Jurkat, Clone E6-1 (cell line): ENCODE results near the gene POLR2E.

ENCODE experiments used
- DNase-seq: peaks from one replicate; pipeline ENCODE4 v3.0.0-alpha.2; 2011; ENCODE audit warnings: low read depth, low spot score
- H3K4me3 ChIP-seq: 2 replicates; pipeline ENCODE4 v1.5.1; 2011; ENCODE audit warnings: mild to moderate bottlenecking, low read length, control low read depth, moderate library complexity

Gene POLR2E

DNA sequence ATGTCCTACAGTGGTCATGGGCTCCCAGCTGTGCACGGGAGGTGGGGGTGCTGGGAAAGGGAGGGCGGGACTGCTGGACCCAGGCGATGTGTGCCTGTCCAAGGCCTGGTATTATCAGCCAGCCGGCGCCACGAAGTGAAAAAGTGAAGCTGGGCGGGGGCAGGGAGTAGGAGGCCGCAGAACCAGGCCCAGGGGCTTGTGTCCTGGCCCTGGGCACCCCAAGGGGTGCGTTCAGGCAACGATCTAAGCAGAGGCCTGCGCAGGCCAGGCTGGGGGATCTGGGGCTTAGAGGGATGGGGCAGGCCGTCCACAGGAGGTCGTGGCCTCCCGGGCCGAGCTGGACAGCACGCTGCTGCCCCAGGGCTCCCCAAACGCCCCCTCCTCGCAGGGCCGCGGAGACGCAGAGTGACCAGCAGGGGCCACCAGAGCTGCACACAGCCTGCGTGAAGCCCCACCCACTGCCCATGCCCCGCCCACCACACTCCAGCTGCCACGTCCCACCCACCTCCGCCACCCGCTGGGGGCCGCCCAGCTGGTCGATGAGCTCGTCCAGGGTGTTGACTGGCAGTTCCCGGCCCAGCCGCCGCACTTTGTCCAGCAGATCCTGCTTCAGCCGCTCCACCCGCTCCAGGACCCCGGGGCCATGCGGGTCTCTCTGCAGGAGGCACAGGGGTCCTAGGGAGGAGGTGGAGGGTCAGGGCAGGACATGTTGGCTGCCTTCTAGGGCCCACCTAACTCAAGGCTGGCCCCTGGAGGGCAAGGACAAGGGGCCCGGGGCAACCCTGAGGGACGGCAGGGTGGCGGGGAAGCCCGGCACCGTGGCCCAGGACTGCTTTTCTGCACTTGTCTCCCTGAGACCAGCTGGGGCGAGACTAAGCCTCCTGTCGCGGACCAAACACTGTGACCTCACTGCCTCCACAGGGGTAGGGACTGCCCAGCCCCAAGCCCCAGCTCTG is 18.1 kb upstream of the POLR2E start:
- H3K4me3 ChIP-seq: no peak overlapping the region
- peak; percentile 63 for DNase-seq

DNA sequence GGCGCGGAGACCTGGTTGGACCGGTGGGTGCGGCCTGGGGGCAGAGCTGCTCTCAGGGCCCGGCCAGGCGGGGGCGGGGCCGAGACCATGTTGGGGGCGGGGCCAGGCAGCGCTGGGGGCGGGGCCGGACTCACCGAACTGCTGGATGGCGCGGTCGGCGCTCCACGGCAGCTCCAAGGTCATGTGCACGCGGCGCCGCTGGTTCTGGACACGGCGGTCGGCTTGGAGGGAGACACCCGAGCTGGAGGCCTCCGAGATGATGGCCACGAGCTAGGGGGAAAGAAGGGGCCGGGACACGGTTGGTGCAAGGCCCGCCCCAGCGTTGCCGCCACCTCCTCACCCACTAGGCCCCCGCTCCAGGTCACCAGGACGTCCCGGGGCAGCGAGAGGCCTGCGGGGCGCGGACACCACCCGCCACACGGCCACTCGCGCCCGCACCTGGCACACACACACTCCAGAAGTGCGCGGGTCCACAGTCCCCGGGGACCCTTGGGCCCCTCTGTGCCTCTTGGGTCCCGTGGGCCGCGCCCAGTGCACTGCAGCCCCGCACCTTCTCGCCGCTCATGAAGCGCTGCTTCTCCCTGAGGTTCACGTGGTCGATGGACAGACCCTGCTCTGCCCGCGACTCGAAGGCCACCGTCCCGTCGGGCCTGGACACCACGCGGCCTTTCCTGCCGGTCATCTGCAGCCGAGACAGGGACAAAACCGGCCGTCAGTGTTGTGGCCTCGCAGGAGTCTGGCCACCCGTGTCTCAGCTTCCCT is 17.3 kb upstream of the POLR2E start:
- H3K4me3 ChIP-seq: no peak overlapping the region
- DNase-seq: no peak

DNA sequence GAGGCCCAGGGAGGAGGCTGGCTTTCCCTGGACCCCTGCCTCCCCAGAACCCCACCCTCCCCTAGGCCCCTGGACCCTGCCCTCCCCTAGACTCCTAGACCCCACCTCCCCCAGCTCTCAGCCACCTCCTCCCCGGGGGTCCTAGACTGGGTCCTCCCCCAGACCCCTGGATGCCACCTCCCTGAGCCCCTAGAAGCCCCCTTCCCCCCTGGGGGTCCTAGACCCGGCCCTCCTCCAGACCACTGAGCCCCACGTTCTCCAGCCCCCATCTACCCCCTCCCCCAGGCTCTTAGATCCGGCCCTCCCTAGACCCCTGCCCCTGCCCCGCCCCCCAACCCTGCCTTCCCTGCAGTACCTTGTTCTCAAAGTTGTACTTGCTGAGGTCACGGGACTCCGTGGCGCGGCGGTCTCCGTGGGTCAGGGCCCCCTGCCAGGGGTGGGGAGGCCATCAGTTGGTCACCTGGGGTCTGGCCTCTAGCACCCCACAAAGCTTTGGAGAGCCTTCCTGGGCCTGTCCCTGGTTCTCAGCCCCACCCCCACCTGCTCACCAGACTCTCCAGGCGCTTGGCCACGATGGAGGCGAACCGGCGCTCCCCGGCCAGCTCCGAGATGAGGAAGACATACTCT is 16.6 kb upstream of the POLR2E start:
- no peak for DNase-seq

DNA sequence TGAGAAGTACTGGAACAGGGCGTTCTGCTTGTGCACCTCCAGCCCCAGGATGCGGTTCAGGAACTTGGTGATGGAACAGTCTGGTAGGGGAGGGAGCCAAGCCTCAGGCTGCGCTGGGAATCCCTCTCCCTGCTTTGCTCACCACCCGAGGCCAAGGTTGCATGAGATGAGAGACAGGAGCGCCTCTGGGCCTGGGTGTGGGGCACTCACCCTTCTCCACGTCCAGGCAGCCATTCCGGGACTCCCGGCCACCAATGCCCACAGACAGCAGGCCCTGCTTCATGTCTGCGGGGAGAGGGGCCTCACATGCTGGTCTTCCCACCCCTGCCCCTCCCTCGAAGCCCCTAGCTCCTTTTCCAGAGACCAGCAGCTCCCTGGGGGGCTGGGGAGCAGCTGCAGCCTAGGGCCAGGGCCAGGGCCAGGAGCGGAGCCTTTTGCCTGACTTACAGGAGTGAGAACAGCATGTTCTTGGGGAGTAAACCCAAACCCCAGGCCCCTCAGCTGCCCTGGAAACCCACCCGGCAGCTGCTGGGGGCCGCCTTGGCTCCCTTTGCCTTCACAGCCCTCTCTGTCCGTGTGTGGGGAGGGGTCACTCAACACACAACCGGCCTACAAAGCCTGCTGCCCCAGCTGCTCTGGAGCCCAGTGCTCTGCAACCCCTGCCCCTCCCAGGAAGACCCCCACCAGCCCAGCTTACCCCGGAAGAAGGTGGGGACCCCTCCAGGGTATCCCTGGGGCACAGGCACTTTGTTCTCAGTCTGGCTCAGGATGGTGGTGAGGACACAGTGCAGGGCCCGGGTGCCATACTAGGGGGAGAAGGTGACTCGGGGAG is 15.8 kb upstream of the POLR2E start:
- DNase-seq: no peak

More for the DNA sequence above, 16.6 kb upstream of the POLR2E start:
- no peak overlapping the region for H3K4me3 ChIP-seq

DNA sequence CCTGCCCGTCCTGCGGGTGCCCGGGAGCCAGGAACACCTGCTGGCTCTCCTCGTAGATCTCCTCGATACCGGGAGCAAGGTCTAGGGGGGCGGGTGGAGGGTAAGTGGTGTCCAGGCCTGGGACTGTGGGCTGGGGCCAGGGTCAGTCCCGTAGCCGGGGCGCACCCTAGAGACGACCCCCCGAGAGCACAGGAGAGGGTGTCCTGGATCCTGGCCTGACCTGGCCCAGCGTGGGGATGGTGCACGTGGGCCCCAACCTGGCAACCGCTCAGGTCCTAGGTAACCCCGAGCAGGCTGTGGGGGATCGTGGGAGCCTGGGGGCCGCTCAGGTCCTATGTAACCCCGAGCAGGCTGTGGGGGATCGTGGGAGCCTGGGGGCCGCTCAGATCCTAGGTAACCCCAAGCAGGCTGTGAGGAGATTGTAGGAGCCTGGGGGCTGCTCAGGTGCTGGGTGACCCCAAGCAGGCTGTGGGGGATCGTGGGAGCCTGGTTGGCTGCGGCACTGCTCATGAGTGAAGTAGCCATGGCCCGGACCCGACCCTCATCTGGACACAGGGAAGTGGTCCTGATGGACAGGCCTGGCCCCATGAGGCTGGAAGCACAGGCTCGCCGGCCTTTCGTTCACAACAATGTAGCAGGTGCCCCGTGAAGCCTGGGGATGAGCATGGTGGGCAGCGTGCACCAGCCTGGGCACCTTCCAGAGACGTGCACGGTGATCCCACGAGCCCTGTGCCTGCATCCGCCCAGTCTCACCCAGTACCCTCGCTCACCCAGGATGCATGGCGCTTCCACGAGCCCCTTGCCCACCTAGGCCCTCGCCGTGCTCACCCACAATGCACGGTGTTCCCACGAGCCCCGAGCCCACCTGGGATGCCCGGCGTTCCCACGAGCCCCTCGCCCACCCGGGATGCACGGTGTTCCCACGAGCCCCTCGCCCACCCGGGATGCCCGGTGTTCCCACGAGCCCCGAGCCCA is 14.8 kb upstream of the POLR2E start:
- H3K4me3 ChIP-seq: no peak overlapping the region
- no peak for DNase-seq

More for the DNA sequence above, 15.8 kb upstream of the POLR2E start:
- no peak overlapping the region for H3K4me3 ChIP-seq

DNA sequence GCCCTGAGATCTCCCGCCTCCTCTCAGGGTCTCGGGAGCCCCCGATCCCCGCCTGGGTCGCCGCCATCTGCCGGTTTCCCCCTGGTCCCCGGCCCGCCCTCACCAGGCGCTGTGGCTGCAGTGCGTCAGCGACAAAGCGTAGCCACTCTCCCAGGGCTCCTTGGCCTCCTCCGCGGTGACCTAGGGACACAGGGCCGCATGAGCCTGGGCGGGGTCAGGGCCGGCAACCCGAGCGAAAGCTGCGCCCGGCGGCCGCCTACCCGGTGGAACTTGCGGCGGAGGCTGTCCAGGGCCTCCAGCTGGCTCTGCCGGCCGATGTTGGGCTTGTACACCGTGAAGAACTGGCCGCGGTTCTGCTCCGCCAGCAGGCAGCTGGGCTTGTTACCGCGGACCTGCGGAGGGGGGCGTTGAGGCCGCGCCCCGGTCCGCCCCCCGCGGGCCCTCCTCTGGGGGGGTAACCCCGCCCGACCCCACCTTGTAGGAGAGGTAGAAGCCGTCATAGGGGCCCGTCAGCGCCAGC is 13.9 kb upstream of the POLR2E start:
- DNase-seq: no peak

DNA sequence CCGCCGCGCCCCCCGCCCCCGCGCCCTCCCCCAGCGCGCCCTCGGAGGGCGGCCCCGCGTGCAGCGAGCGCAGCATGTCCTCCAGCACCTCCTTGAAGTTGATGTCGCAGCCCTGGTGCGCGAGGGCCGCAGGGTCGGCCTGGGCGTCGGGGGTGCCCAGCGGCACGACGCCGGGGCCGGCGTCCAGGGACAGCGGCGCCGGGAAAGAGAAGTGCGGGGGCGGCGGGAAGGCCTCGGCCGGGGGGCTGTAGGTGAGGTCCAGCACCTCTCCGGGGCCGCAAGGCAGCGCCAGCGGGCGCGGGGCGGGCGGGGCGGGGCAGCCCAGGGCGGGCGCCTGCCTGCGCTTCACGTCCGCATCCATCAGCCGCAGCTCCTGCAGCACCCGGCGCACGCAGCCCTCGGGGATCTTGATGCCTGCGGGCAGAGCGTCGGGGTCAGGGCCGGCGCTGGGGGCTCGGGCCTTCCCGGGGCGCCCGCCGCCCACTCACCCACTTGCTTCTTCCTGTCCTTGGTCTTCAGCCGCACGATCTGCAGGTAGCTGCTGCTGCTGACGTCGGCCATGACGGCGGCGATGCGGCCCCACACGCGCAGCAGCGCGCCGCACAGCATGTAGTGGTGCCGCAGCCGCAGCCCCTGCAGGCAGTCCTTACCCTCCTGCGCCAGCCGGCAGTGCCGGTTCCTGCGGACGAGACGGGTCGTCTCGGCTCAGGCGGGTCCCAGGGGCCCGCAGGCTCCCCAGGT is 13.3 kb upstream of the POLR2E start:
- H3K4me3 ChIP-seq: no peak overlapping the region
- DNase-seq: no peak

More for the DNA sequence above, 13.9 kb upstream of the POLR2E start:
- no peak overlapping the region for H3K4me3 ChIP-seq

DNA sequence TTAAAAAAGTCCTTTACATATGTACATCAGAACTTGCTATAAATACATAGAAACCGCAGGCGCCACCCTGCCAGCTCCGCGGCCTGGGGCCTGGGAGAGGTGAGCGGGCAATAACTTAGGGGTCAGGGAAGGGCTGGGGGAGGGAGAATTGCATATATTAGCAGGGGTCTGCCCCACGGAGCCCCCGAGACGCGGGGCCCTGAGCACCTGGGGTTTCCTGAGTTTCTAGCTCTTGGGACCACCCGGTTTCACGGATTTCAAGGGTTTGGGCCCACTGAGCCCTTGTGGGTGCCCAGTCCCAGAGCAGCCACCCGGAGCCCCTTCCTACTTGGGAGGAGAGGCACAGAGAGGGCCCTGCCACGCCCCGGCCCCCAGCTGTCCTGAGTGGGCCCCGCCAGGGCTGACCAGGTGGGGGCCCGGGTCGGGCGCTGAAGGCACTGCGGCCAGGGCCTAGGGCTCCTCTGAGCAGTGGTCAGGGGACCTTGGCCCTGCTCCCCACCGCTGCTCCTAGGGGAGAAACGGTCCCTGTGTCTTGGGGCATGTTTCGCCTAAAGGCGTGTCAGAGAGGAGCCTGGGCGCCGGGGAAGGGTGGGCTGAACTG is 12.6 kb upstream of the POLR2E start:
- no peak for DNase-seq
- no peak overlapping the region for H3K4me3 ChIP-seq

DNA sequence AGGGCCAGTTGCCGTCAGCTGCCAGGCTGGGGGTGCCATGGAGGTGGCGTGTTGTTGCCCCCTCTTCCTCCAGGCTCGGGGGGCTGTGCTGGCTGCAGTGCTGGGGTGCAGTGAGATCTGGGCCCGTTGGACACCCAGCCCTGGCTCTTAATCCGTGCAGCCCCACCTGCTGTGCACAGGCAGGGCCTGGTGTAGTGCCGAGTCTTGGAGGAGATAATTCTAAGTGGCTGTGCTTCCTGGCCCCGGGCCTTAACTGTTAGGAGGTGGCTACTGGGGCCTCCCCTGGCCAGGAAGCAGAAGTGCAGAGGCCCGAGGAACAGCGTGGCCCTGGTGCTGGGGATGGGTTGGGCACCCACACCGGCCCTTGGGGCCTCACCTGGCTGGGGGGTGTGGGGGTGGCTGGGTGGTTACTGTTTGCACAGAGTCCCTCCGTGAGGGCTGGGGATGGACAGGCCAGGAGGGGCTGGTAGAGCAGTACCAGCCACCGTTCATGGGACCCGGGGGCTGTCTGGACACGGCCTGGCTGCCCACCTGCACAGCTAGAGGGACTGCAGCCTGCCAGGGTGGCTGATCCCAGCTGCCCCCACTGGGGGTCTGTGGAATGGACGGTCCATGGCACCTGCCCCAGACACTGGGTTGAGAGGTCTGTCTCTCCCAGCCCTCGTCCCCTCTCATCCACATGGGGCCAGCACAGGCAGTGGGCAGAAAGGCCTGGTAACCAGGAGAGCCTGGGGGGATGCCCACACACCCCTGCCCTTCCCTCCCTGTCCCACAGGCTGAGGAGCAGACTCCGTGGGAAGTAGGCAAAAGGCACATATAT is 11.9 kb upstream of the POLR2E start:
- DNase-seq: no peak
- no peak overlapping the region for H3K4me3 ChIP-seq

DNA sequence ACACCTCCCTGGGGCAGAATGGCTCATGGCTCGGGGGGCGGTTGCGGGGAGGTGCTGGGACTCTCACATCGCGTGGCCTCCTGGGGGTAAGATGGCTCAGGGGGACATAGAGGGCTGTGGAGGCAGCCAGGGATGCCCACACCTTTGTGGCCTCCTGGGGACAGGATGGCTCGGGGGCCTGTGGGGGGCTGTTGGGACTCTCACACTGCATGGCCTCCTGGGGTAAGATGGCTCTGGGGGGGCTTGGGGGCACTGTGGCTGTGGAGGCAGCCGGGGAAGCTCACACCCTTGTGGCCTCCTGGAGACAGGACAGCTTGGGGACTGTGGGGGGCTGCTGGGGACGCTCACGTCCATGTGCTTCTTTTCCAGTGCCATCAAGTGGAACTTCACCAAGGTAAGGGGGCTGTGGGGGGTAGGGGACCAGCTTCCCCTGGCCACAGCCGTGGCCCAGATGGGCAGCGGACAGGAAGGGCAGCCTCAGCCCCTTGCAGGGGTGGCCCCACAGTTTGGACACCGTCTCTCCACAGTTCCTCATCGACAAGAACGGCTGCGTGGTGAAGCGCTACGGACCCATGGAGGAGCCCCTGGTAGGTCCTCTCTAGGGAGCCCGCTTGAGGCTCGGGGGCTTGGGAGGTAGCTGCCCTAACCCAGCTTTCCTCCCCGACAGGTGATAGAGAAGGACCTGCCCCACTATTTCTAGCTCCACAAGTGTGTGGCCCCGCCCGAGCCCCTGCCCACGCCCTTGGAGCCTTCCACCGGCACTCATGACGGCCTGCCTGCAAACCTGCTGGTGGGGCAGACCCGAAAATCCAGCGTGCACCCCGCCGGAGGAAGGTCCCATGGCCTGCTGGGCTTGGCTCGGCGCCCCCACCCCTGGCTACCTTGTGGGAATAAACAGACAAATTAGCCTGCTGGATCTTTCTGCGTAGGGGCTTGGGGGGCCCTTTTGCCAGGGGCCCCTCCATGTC is 11.0 kb upstream of the POLR2E start:
- no peak for DNase-seq
- H3K4me3 ChIP-seq: no peak overlapping the region

DNA sequence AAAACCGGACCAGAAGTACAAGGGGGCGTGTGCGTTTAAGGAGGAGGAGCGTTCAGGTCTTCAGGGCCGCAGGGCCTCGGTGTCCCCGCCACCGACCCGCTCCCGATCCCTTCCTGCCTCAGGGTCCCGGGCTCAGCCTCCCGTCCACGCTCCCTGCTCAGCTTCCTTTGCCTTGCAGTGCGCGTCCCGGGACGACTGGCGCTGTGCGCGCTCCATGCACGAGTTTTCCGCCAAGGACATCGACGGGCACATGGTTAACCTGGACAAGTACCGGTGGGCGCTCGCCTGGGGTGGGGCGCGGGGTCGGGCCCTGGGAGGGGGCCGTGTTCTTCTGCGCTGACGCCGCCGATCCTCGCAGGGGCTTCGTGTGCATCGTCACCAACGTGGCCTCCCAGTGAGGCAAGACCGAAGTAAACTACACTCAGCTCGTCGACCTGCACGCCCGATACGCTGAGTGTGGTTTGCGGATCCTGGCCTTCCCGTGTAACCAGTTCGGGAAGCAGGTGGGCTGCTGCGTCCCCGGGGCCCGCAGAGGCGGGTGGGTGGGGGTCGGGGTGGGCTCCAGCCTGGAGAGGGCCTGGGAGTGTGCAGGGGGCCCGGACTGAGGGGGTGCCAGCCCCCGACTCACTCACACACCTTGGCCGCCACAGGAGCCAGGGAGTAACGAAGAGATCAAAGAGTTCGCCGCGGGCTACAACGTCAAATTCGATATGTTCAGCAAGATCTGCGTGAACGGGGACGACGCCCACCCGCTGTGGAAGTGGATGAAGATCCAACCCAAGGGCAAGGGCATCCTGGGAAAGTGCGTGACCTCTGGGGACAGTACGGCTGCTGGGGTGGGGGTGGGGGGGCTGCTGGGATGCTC is 10.1 kb upstream of the POLR2E start:
- H3K4me3 ChIP-seq: peak overlapping the region; percentile 69
- no peak for DNase-seq

DNA sequence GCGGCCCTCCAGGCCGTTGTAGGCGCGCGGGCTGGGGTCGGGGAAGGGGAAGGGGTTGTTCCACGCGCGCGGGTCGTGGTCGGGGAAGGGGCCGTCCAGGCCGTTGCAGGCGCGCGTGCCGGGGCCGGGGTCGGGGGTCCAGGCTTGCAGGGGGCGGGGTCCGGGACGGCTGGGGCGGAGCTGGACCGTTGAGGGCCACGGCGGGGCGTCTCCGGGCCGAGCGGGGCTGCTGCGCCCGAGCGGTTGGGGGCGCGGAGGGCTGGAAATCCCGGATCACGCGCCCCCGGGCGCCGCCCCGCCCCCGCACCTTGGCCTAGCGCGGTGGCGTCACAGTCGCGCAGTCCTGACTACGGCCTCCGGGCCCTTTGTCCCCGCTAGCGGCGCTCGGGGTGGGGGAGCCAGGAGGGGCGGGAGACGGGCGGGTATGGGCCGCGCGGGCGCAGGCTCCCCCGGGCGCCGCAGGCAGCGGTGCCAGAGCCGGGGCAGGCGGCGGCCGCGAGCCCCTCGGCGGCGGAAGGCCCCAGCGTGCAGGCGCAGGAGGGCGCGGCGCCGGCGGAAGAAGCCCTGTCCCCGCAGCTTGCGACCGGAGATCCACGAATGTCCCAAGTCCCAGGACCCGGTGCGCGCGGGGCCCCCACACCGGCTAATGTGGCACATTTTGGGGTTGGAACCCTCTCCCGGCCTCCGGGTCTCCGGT is 9.3 kb upstream of the POLR2E start:
- DNase-seq: peak; percentile 41

DNA sequence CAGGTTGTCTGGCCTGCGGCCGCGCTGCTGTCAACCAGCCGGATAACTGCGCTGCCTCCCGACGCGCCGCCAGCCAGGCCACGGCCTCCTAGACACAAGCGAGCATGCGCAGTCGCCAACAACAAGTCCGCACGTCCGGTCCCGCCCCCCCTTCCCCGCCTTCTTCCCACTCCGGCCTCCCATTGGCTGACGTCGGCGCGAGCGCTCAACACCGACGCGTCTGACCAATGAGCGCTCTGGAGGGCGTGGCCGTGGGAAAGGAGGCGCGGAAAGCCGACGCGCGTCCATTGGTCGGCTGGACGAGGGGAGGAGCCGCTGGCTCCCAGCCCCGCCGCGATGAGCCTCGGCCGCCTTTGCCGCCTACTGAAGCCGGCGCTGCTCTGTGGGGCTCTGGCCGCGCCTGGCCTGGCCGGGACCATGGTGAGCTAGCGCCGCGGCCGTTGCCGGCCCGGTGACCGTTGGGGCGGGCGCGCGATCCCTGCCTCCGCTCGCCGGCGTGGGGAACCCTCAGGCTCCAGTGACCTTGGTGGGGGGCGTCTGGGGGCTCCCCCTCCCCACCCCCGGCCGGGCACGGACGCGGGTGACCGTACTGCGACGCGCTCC is 8.6 kb upstream of the POLR2E start, which contains the start of gene GPX4:
GPX4 (plus strand) TSS at position 287 of the 603 bp plus-strand sequence; CDS start at position 337, 50 bp downstream.
- peak within 1 kb of the TSS; percentile 69 for H3K4me3 ChIP-seq
- DNase-seq: peak; percentile 97

More for the DNA sequence above, 9.3 kb upstream of the POLR2E start:
- peak overlapping the region; percentile 69 for H3K4me3 ChIP-seq
